GM21526 (cell line): ENCODE measurements around the gene ADAMTS3.
"Not testable (repeated sequence)": the region's sequence is repeated elsewhere in the genome, so short reads cannot be mapped to it uniquely, and the experiment has no call there.

ENCODE experiments used
- ATAC-seq: cut with Tn5 transposase; IDR thresholded peaks from one replicate; pipeline ENCODE4 v1.9.1; 2021; ENCODE audit warnings: moderate library complexity; ENCODE audit not compliant: unreplicated experiment, low FRiP score

The ADAMTS3 gene

DNA sequence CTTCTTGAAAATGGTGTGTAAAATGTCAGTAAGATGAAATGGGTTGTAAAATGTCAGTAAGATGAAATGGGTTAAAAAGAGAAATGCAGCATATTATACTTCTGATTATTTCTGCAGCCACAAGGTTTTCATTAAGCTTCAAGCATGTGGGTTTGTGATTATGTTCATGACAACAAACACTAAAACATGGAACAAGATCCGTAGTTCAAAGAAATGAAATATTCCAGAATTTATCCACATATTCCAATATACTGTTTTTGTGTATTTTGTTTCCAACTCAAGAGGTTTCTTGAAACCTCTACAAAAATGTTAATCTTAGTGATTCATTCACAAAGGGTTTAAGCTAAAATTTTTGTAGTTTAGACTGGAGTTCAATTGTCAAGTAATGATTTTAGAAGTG is 84.0 kb downstream of the ADAMTS3 start:
- ATAC-seq: no peak

DNA sequence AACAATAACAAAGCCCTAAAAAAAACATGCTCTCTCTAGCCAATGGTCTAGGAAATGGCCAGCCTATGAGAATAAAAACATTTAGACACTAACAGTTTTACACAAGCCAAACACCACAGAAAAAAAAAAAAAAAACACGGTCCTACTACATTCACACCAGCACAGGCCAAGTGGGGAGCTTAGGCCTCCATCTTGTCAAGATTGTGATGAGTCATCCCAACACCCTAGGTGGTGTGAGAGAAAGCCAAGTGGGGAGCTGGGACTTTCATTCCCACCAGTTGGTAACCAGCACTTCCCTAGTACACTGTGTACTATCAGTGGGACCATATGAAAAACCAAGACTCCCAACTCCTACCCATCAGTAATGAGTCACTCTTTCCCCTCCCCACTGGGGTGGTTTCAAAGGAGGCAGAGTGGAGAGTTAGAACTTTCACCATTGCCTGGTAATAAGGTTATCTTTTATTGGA is 95.6 kb downstream of the ADAMTS3 start:
- no peak for ATAC-seq

DNA sequence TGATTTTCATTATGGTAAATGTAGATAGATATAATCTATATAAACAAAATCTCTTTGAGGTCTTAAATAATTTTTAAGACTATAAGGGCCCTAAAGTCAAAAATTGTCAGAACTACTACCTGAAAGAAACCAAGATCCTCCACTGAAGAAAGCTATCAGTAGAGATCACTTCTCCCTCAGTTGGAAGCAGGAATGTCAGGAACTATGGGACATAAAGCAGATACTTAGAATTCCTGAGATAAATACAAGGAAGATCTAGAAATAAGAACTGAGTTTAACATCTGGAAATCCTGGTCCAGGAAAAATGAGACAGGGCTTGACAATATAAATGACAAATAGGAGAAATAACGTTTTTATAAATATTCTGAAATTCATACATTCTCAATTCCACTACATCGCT is 97.2 kb downstream of the ADAMTS3 start:
- ATAC-seq: no peak

- no peak for ATAC-seq
Observed at GRCh38 chr4:72468904-72469502, 100.0 kb downstream of the ADAMTS3 start.

GRCh38 chr4:72467633-72468032 is 101.4 kb downstream of the ADAMTS3 start:
- ATAC-seq: no peak

- no peak for ATAC-seq
Observed at GRCh38 chr4:72463724-72464123, 105.3 kb downstream of the ADAMTS3 start.

DNA sequence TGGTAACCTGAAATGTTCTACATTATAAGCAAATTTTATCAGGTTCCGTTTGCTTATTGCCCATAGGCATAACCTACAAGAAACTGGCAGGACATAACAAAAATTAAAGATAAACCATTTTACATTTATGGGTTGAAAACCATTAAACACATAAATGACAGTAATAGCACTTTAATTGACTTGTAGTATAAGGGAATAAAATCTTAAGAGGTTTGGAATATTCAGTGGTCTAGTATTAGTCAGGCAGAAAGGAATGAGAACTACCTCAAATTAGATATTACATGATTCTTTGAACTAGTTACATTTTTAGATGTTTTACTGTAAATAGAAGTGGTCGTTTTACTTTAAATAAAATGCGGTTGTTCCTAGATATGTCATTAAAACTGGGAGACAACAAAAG is 111.9 kb downstream of the ADAMTS3 start:
- no peak for ATAC-seq

- ATAC-seq: no peak
Observed at GRCh38 chr4:72451349-72451748, 117.7 kb downstream of the ADAMTS3 start.

DNA sequence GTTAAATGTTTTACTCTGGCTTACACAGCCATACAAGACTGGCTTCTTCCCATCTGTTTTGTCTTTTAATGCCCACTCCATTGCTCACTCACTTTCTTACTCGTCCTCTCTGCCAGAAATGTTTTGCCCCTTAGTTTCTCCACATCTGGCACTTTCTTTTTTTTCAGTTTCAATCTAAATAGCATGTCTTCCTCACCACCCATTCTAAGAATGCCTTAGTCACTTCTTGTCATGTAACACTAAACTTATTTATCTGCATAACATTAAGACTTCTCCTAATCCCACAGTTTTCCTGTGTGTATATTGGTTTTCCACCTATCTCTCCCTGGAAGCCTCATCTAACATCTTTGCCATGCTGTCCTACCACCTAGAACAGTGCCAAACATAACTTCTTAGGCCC is 119.3 kb downstream of the ADAMTS3 start:
- no peak for ATAC-seq

- ATAC-seq: no peak
Observed at GRCh38 chr4:72448231-72448630, 120.8 kb downstream of the ADAMTS3 start.

- no peak for ATAC-seq
Observed at GRCh38 chr4:72446353-72447055, 122.5 kb downstream of the ADAMTS3 start.

DNA sequence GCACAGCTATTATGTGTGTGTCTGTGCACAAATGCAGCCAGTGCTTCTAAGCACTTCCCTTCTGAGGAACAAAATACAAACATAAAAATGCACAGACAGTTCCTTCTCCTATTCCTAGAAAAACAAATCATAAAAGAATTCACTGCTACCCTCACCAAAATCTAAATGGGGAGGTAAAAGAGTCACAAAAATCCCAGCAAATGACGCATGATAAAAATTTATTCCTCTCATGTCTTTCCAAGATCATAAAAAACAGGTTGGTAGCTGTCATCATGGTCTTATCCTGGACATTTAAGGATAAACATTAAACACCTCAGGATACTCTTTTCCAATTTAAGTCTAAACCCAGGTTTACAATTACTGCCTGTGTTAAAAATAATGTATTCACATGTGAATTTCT is 124.9 kb downstream of the ADAMTS3 start:
- no peak for ATAC-seq

DNA sequence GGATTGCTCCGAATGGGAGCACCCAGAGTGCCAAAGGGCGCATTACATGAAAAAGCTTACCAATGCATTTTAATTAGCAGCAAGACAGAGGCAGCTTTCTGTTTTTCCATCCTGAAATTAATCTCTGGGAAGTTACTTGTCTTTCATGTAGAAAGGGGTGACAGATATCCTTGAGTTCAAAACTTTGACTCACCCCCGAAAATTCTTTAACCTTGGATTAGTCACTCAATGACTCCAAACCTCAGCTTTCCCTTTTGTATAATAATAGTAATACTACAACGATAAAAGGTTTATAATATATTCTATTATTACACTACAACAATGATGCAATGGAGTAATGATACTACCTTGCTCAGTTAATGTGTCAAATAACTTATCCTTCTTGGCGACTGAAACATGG is 126.3 kb downstream of the ADAMTS3 start:
- no peak for ATAC-seq

DNA sequence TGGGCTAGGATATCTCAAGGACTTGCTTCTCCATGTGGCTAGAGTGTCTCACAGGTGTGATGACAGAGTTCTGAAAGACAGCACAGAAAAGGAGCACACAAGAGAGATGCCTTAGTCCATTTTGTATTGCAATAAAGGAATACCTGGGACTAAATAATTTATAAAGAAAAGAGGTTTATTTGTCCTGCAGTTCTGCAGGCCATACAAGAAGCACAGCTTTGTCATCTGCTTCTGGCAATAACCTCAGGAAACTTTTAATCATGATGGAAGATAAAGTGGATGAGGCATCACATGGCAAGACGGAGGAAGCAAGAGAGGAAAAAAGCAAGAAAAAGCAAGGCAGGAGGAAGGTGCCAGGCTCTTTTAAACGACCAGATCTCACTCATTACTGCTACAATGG is 126.9 kb downstream of the ADAMTS3 start:
- no peak for ATAC-seq

- no peak for ATAC-seq
Observed at GRCh38 chr4:72440386-72440785, 128.6 kb downstream of the ADAMTS3 start.

DNA sequence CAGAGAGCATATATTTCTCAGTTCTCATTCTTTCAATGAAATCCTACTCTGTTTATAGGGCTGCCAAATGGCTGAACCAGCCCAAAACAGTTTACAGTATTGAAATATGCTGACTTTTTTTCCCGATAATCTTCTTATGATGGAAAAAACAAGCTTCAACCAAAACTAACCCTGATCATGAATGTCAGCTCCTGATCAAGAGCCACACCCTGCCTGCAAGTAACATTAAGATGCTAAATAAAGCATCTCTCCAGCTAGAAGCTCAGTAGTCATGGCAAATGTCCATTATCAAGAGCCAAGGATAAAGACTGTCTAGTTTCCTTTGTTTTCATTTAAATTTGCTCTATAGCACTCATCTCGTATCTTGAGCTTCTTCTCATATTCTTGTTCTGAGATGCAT is 136.0 kb downstream of the ADAMTS3 start:
- no peak for ATAC-seq

DNA sequence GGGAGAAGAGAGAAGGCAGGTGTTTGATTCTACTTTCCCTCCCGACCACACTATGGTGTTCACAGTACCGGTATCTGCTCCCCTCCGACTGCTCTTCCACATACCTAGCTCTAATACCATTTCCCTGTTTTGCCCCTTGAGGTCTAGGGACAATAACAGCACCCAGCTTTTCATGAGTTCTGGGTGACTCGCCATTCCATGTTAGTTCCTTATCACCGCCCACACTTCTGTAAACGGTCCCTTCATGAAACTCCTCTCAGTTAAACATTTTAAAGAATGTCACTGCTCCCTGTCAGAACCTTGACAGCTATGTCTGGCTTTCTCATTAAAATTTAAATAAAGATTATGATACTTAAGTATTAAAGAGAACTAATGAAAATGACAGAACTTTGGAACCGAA is 136.7 kb downstream of the ADAMTS3 start:
- no peak for ATAC-seq

GRCh38 chr4:72430988-72431387 is 138.0 kb downstream of the ADAMTS3 start:
- no peak for ATAC-seq

- ATAC-seq: no peak
Observed at GRCh38 chr4:72430050-72430449, 139.0 kb downstream of the ADAMTS3 start.

DNA sequence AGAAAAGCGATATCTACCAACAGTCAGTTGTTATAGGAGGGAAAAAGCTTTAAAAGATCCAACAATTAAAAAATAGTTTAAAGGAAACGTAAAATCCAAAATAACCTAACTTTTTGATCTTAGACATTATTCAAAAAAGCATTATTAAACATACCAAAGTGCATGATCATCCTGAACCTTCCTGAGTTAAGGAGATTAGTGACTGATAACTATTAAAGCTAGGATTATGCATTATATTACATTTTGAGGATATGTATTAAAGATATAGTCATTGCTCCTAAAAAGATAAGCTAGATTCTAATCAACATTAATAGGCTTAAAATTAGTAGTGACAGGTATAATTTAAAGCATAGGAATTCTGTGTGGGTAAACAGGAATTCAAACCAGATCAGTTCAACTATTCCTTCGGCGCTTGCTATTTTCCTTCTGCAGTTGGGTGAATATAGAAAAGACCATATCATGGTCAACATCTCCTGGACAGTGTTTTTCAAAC is 139.6 kb downstream of the ADAMTS3 start:
- ATAC-seq: no peak

GRCh38 chr4:72427057-72427456 is 142.0 kb downstream of the ADAMTS3 start:
- ATAC-seq: no peak

GRCh38 chr4:72425908-72426307 is 143.1 kb downstream of the ADAMTS3 start:
- ATAC-seq: not testable (repeated sequence)
